ENCODE data around the gene RNF11. TPM values are rescaled to one million over a fixed set of nuclear protein-coding genes. Genes with fewer than 3 reads are reported as not detected.

RNF11 gene
- total and polyA plus RNA-seq, 2 of the 8 experiments (the other 6 are each of a cell fraction or from before 2014, with no cell fraction given) = 49.6 to 54.2 TPM

DNA sequence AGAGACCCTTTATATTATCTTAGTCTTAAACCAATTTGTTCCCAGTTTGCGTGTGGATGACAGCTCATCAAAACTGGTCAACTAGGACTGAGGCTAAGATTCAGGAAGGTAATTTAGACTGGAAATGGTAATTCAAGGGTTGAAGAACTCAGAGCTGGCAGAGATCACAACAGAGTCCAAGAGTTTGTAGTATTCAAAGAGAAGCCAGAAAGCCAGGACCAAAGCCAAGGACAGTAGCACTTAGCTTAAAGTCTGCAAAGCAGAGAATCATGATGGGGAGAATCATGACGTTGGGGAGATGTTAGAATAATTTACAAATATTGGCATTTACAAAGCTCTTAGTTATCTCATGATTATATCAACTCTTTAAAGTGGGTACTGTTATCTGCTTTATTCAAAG, 32.6 kb downstream of the RNF11 start:
- ChIA-PET POLR2A (ENCODE audit: partially characterized antibody) (no interaction called here), CTCF (ENCODE audit: partially characterized antibody) (interaction anchor here (1.0 to 1.2 kb wide), 2 partner anchors 27 to 28 kb away, joined by 3 to 4 read pairs; no protein-coding TSS in a partner anchor)
- H3K27ac ChIP-seq (ENCODE audit: low read depth, low read length) = no peak overlapping the region
- H2AK5ac ChIP-seq (ENCODE audit: low read depth, low read length) = no peak overlapping the region
- H3K4me1 ChIP-seq (replicated peaks in 1 of 4; ENCODE audit: control insufficient read depth in 3 of 4, insufficient read depth in 4 of 4, low read length in 3 of 4) = peaks cover 0 to 6% (median 0%) of the 10 kb centered on the region in 4 experiments; a peak in 1 of 7 replicates
- no peak overlapping the region for H2BK20ac ChIP-seq (ENCODE audit: low read length)
- WGBS, 2 experiments (ENCODE audit: extremely low coverage in 1 of 2, insufficient coverage in 1 of 2, insufficient read length in 1 of 2, insufficient replicate concordance in 2 of 2, low coverage in 1 of 2, low lambda C conversion rate in 2 of 2, missing lambda C conversion rate in 1 of 2) = 84% methylated on average over 2 of the region's 2 CpGs; no CpG with 5 or more reads in 1 of the 2 experiments
- no peak overlapping the region for H4K91ac ChIP-seq (replicated peaks; ENCODE audit: insufficient read length, low read length)
- no peak overlapping the region for H3K9ac ChIP-seq (replicated peaks in 1 of 4; ENCODE audit: extremely low read depth in 1 of 4, low read depth in 3 of 4, low read length in 3 of 4)
- H3K36me3 ChIP-seq (ENCODE audit: control insufficient read depth in 2 of 4, insufficient read depth in 4 of 4, low read length in 3 of 4) = peaks cover 0 to 16% (median 4%) of the 10 kb centered on the region in 4 experiments; a peak in 2 of 8 replicates
- H2BK120ac ChIP-seq (replicated peaks; ENCODE audit: low read depth, low read length) = no peak overlapping the region
- no peak overlapping the region for H4K5ac ChIP-seq (ENCODE audit: insufficient read length, low read depth, low read length)
- no peak overlapping the region for H2BK15ac ChIP-seq (ENCODE audit: low read length)
- no peak overlapping the region for H4K8ac ChIP-seq (ENCODE audit: extremely low read depth, insufficient read depth, low read length)
- H3K4me3 ChIP-seq (ENCODE audit: extremely low read depth in 1 of 4, insufficient read depth in 2 of 4, low read depth in 3 of 4, low read length in 4 of 4) = no peak overlapping the region
- H3K9me3 ChIP-seq (ENCODE audit: insufficient read depth in 2 of 2, low read depth in 1 of 2, low read length in 1 of 2) = no peaks in the 10 kb centered on the region
- peaks cover 0 to 16% of the 10 kb centered on the region in 2 experiments; a peak in 1 of 4 replicates for H3K79me2 ChIP-seq (ENCODE audit: control insufficient read depth in 1 of 2, insufficient read depth in 2 of 2, low read length in 2 of 2)
- no peaks in the 10 kb centered on the region; the same call in none of the 2 replicates for H3K79me1 ChIP-seq (ENCODE audit: low read depth, low read length)
- H3K4ac ChIP-seq (replicated peaks; ENCODE audit: insufficient read length, low read depth, low read length) = no peak overlapping the region
- H2BK5ac ChIP-seq (ENCODE audit: low read depth, low read length) = no peak overlapping the region
- no peaks in the 10 kb centered on the region for H3K27me3 ChIP-seq (replicated peaks in 1 of 4; ENCODE audit: control insufficient read depth in 3 of 4, extremely low read depth in 1 of 4, insufficient read depth in 3 of 4, low read length in 3 of 4)
- H4K20me1 ChIP-seq (replicated peaks in 1 of 2; ENCODE audit: control insufficient read depth in 1 of 2, insufficient read depth in 2 of 2, low read length in 2 of 2) = peaks cover 2 to 5% of the 10 kb centered on the region in 2 experiments
- H3K14ac ChIP-seq (ENCODE audit: insufficient read length) = no peak overlapping the region
- DNase-seq (ENCODE audit: low read depth in 1 of 2, low spot score in 2 of 2) (no peak), FAIRE-seq (no peak)
- no peak overlapping the region for H3K18ac ChIP-seq (ENCODE audit: extremely low read depth, low read length)
- H3K23me2 ChIP-seq (ENCODE audit: low read depth, low read length) = no peaks in the 10 kb centered on the region
- H3K4me2 ChIP-seq (ENCODE audit: insufficient read depth in 1 of 2, low read depth in 2 of 2, low read length in 2 of 2) = no peak overlapping the region
- no peak overlapping the region for H3K23ac ChIP-seq (ENCODE audit: insufficient read length)
- H2BK12ac ChIP-seq (ENCODE audit: low read depth, low read length) = no peak overlapping the region
- H2AFZ ChIP-seq (ENCODE audit: low read length) = no peak overlapping the region
- H3K56ac ChIP-seq (replicated peaks; ENCODE audit: insufficient read length, low read depth, low read length) = no peak overlapping the region
- no peak for TF ChIP-seq CTBP2 (IDR thresholded peaks at IDR 0.05; ENCODE audit: borderline replicate concordance, insufficient read depth, insufficient read length, low read length)
- TF ChIP-seq EZH2 (IDR thresholded peaks at IDR 0.05; ENCODE audit: low read depth, low read length, severe bottlenecking) = no peak
- no peak for TF ChIP-seq GABPA (IDR thresholded peaks at IDR 0.05; ENCODE audit: borderline replicate concordance, insufficient read depth, low read length)
- no peak for TF ChIP-seq SIN3A (conservative IDR thresholded peaks at IDR 0.05 in 1 of 2, IDR thresholded peaks at IDR 0.05 in 1 of 2; ENCODE audit: low read depth in 1 of 2, low read length in 2 of 2)
- TF ChIP-seq, protein P1, sequence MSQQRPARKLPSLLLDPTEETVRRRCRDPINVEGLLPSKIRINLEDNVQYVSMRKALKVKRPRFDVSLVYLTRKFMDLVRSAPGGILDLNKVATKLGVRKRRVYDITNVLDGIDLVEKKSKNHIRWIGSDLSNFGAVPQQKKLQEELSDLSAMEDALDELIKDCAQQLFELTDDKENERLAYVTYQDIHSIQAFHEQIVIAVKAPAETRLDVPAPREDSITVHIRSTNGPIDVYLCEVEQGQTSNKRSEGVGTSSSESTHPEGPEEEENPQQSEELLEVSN (IDR thresholded peaks at IDR 0.05) = no peak
- no peak for TF ChIP-seq BRCA1 (IDR thresholded peaks at IDR 0.05; ENCODE audit: low read depth, low read length)
- TF ChIP-seq RFX5 (IDR thresholded peaks at IDR 0.05; ENCODE audit: borderline replicate concordance, low read depth, low read length) = no peak
- TF ChIP-seq RBBP5 (IDR thresholded peaks at IDR 0.05; ENCODE audit: borderline replicate concordance, low read depth, low read length) = no peak
- no peak for TF ChIP-seq KDM5A (IDR thresholded peaks at IDR 0.05; ENCODE audit: low read length)
- no peak for TF ChIP-seq SAP30 (IDR thresholded peaks at IDR 0.05; ENCODE audit: insufficient read depth, insufficient replicate concordance, low read length)
- TF ChIP-seq CREB1 (IDR thresholded peaks at IDR 0.05) = no peak
- TF ChIP-seq POLR2A (IDR thresholded peaks at IDR 0.05; ENCODE audit: control extremely low read depth in 1 of 2, low read depth in 2 of 2, low read length in 2 of 2) = no peak
- no peak for TF ChIP-seq EGR1 (IDR thresholded peaks at IDR 0.05; ENCODE audit: borderline replicate concordance, low read depth, low read length)
